K562 (cell line): ENCODE measurements around the gene PLXNA2. TPM values are rescaled to one million over a fixed set of nuclear protein-coding genes. Genes with fewer than 3 reads are reported as not detected.

ENCODE experiments used
- ARID2 ChIP-seq: fragments of 450-650 bp; IDR thresholded peaks from 2 replicates; pipeline ENCODE4 v1.6.1; 2017; ENCODE audit warnings: antibody characterized with exemption, mild to moderate bottlenecking
- CEBPB ChIP-seq: fragments of 450-650 bp; IDR thresholded peaks from 2 replicates; pipeline ENCODE4 v1.6.1; 2016; ENCODE audit warnings: missing genetic modification characterization, missing compliant biosample characterization
- CREBBP ChIP-seq: IDR thresholded peaks from one replicate; pipeline ENCODE4 v1.6.1; 2012; ENCODE audit warnings: low read depth, mild to moderate bottlenecking, control low read depth, inconsistent platforms, low read length
- CTBP1 ChIP-seq: fragments of 450-650 bp; IDR thresholded peaks from 2 replicates; pipeline ENCODE4 v1.6.1; 2016; ENCODE audit warnings: borderline replicate concordance
- ELF1 ChIP-seq: fragments of 200-800 bp; sonication (Bioruptor generic); IDR thresholded peaks from 2 replicates; pipeline ENCODE4 v1.6.1; 2016; ENCODE audit warnings: missing genetic modification characterization, missing compliant biosample characterization
- FOXA3 ChIP-seq, 2 experiments: fragments of 450-650 bp in 1 of 2; sonication (generic) in 1 of 2; formaldehyde crosslinking; IDR thresholded peaks in 1 of 2; conservative IDR thresholded peaks in 1 of 2; 2 replicates each; pipeline versions ENCODE4 v1.4.0 to v1.8.0; 2020 to 2022; ENCODE audit warnings: mild to moderate bottlenecking in 2 of 2, missing genetic modification reagents in 1 of 2
- HCFC1 ChIP-seq: IDR thresholded peaks from 2 replicates; pipeline ENCODE4 v1.6.1; 2012; ENCODE audit warnings: low read depth, low read length, improper control_type of control experiment
- KDM1A ChIP-seq, 2 experiments: fragments of 450-650 bp; IDR thresholded peaks; 2 replicates each; pipeline ENCODE4 v1.6.1; 2016; ENCODE audit warnings: mild to moderate bottlenecking in 2 of 2
- MEIS2 ChIP-seq: fragments of 450-650 bp; IDR thresholded peaks from 2 replicates; pipeline ENCODE4 v1.6.1; 2014; ENCODE audit warnings: mild to moderate bottlenecking; ENCODE audit not compliant: partially characterized antibody
- MTA3 ChIP-seq: fragments of 450-650 bp; formaldehyde crosslinking; IDR thresholded peaks from 2 replicates; pipeline ENCODE4 v1.6.1; 2017; ENCODE audit warnings: mild to moderate bottlenecking, borderline replicate concordance
- RAD21 ChIP-seq, 2 experiments: fragments of 250-450 bp in 1 of 2; fragments of 450-650 bp in 1 of 2; sonication (Bioruptor Pico) in 1 of 2; formaldehyde crosslinking in 1 of 2; IDR thresholded peaks in 1 of 2; conservative IDR thresholded peaks in 1 of 2; 2 replicates each; pipeline versions ENCODE4 v1.4.0 to v1.8.0; 2020 to 2022; ENCODE audit warnings: mild to moderate bottlenecking in 2 of 2, moderate library complexity in 1 of 2
- SIN3A ChIP-seq, 2 experiments: fragments of 150-350 bp in 1 of 2; IDR thresholded peaks; 2 replicates each; pipeline ENCODE4 v1.6.1; 2011 to 2016; ENCODE audit warnings: borderline replicate concordance in 2 of 2, low read depth in 2 of 2, low read length in 2 of 2, mild to moderate bottlenecking in 2 of 2, moderate library complexity in 2 of 2; ENCODE audit not compliant: control insufficient read depth in 1 of 2
- SMARCA4 ChIP-seq: fragments of 450-650 bp; IDR thresholded peaks from 2 replicates; pipeline ENCODE4 v1.6.1; 2016
- TARDBP ChIP-seq: fragments of 450-650 bp; IDR thresholded peaks from 2 replicates; pipeline ENCODE4 v1.6.1; 2016
- ZNF23 ChIP-seq: fragments of 250-450 bp; sonication (Bioruptor Pico); IDR thresholded peaks from 2 replicates; pipeline ENCODE4 v1.4.0; 2020; ENCODE audit warnings: mild to moderate bottlenecking
- polyA plus RNA-seq, 8 experiments: library from polyadenylated mRNA; depleted of rRNA in 4 of 8; stranded (reverse) in 5 of 8; unstranded in 3 of 8; fragments of >200 nt; fragmentation: Nextera tagmentation in 2 of 8; fragmentation: Illumina TruSeq in 1 of 8; extraction: Ambion mirVana in 2 of 8; extraction: Trizol in 1 of 8; gene quantifications; 2 replicates each; pipeline versions ENCODE4 v1.2.1 to v1.2.3, GENCODE V29; 2011 to 2014; ENCODE audit warnings: inconsistent platforms in 1 of 8, missing spikeins in 1 of 8
- total RNA-seq, 7 experiments: library from RNA; depleted of rRNA in 6 of 7; stranded (reverse); fragments of >200 nt in 6 of 7; fragmentation: Illumina TruSeq in 2 of 7; extraction: Trizol in 2 of 7; gene quantifications; 2 replicates each; pipeline versions ENCODE4 v1.2.1 to v1.2.3, GENCODE V29; 2011 to 2021; ENCODE audit warnings: low replicate concordance in 1 of 7
- TF ChIP-seq, protein P1 (sequence below): IDR thresholded peaks from 3 replicates; pipeline ENCODE4 v1.6.1; 2011; ENCODE audit warnings: borderline replicate concordance, mild to moderate bottlenecking, moderate library complexity; ENCODE audit not compliant: insufficient read length; ENCODE audit errors: extremely low read depth
- TF ChIP-seq, protein P2 (sequence below), 3 experiments: fragments of 200-800 bp in 1 of 3; fragments of 250-450 bp in 1 of 3; fragments of 450-650 bp in 1 of 3; sonication (Bioruptor Pico) in 1 of 3; sonication (Bioruptor generic) in 1 of 3; formaldehyde crosslinking in 1 of 3; IDR thresholded peaks; 2 replicates each; pipeline versions ENCODE4 v1.6.1 to v1.8.0; 2016 to 2022; ENCODE audit warnings: mild to moderate bottlenecking in 2 of 3, missing genetic modification characterization in 2 of 3, missing compliant biosample characterization in 1 of 3, moderate library complexity in 1 of 3
- TF ChIP-seq, protein P3 (sequence below): fragments of 450-650 bp; formaldehyde crosslinking; IDR thresholded peaks from 2 replicates; pipeline ENCODE4 v1.4.0; 2022; ENCODE audit warnings: mild to moderate bottlenecking, moderate library complexity

The PLXNA2 gene
- total and polyA plus RNA-seq, 9 of the 15 experiments (the other 6 are each of a cell fraction or from before 2014, with no cell fraction given), result 0.01 to 1.3 (median 0.32) TPM

DNA sequence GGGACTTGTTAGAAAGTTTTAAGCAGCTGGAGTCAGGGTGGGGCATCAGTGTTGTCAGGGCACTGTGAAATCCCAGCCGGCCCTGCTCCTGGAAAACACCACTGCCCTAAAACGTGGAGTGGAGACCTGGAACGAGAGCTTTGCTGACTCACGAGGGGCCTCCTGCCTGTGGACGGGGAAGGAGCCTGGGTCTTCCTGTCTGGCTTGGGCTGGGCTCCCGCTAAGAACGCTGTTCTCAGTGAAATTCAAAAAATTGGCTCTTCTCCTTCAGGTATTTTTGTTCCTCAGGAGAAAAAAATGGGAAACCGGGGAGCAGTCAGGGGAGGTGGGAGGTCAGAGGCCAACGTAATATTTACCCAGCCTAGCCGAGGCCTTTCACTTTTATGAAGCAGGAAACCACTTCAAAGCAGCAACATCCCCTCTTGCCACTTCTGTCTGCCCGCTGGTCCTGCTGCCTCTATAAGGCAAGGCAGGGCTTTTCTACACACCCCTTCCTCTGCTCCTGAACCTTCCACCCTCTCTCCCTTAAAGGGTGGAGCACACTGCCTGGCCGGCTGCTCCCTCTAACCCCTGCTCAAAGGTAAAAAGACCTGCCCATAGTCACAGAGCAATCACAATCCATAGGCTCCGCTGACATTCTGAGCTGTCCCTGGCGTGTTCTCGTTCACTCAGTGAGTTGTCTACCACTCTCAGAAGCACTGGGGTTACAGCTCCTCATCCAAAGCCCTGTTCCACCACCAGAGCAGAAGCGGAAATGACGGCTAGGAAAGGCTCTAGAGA, 8.0 kb downstream of the PLXNA2 start (continued):
- TF ChIP-seq, protein P1, sequence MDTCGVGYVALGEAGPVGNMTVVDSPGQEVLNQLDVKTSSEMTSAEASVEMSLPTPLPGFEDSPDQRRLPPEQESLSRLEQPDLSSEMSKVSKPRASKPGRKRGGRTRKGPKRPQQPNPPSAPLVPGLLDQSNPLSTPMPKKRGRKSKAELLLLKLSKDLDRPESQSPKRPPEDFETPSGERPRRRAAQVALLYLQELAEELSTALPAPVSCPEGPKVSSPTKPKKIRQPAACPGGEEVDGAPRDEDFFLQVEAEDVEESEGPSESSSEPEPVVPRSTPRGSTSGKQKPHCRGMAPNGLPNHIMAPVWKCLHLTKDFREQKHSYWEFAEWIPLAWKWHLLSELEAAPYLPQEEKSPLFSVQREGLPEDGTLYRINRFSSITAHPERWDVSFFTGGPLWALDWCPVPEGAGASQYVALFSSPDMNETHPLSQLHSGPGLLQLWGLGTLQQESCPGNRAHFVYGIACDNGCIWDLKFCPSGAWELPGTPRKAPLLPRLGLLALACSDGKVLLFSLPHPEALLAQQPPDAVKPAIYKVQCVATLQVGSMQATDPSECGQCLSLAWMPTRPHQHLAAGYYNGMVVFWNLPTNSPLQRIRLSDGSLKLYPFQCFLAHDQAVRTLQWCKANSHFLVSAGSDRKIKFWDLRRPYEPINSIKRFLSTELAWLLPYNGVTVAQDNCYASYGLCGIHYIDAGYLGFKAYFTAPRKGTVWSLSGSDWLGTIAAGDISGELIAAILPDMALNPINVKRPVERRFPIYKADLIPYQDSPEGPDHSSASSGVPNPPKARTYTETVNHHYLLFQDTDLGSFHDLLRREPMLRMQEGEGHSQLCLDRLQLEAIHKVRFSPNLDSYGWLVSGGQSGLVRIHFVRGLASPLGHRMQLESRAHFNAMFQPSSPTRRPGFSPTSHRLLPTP, result no peak
- TF ChIP-seq KDM1A (IDR thresholded peaks at IDR 0.05) (no peak), CREBBP (no peak), ELF1 (tag) (peak; percentile 67), FOXA3 (CRISPR knock-in tag; conservative IDR thresholded peaks at IDR 0.05 in 1 of 2, IDR thresholded peaks at IDR 0.05 in 1 of 2) (no peak; a peak in 1 of 4 replicates), TARDBP (no peak), ZNF23 (0 out of 2 replicates have a peak, but pooled peaks have one; percentile 14), ARID2 (no peak), MTA3 (no peak), HCFC1 (no peak), CTBP1 (0 out of 2 replicates have a peak, but pooled peaks have one; percentile 4), MEIS2 (no peak), SMARCA4 (peak; percentile 47; the same call in 1 of the 2 replicates), SIN3A (IDR thresholded peaks at IDR 0.05; ENCODE audit: borderline replicate concordance in 2 of 2, control insufficient read depth in 1 of 2, low read depth in 2 of 2, low read length in 2 of 2) (no peak), CEBPB (no peak), RAD21 (CRISPR knock-in tag; conservative IDR thresholded peaks at IDR 0.05 in 1 of 2, IDR thresholded peaks at IDR 0.05 in 1 of 2) (peak in 1 of 2 experiments; percentile 7; a peak in 1 of 4 replicates)
- TF ChIP-seq, protein P2, sequence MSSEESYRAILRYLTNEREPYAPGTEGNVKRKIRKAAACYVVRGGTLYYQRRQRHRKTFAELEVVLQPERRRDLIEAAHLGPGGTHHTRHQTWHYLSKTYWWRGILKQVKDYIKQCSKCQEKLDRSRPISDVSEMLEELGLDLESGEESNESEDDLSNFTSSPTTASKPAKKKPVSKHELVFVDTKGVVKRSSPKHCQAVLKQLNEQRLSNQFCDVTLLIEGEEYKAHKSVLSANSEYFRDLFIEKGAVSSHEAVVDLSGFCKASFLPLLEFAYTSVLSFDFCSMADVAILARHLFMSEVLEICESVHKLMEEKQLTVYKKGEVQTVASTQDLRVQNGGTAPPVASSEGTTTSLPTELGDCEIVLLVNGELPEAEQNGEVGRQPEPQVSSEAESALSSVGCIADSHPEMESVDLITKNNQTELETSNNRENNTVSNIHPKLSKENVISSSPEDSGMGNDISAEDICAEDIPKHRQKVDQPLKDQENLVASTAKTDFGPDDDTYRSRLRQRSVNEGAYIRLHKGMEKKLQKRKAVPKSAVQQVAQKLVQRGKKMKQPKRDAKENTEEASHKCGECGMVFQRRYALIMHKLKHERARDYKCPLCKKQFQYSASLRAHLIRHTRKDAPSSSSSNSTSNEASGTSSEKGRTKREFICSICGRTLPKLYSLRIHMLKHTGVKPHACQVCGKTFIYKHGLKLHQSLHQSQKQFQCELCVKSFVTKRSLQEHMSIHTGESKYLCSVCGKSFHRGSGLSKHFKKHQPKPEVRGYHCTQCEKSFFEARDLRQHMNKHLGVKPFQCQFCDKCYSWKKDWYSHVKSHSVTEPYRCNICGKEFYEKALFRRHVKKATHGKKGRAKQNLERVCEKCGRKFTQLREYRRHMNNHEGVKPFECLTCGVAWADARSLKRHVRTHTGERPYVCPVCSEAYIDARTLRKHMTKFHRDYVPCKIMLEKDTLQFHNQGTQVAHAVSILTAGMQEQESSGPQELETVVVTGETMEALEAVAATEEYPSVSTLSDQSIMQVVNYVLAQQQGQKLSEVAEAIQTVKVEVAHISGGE (CRISPR knock-in tag; IDR thresholded peaks at IDR 0.05), result peak in 1 of 3 experiments; percentile 71; a peak in 2 of 6 replicates
- TF ChIP-seq, protein P3, sequence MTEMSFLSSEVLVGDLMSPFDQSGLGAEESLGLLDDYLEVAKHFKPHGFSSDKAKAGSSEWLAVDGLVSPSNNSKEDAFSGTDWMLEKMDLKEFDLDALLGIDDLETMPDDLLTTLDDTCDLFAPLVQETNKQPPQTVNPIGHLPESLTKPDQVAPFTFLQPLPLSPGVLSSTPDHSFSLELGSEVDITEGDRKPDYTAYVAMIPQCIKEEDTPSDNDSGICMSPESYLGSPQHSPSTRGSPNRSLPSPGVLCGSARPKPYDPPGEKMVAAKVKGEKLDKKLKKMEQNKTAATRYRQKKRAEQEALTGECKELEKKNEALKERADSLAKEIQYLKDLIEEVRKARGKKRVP (CRISPR knock-in tag), result no peak
